Measurements from ENCODE around the gene ICAM5. TPM values are rescaled to one million over a fixed set of nuclear protein-coding genes. Genes with fewer than 3 reads are reported as not detected.
"Not testable (repeated sequence)": the region's sequence is repeated elsewhere in the genome, so short reads cannot be mapped to it uniquely, and the experiment has no call there.

Gene ICAM5
- total RNA-seq, 1 donor, result 11.7 TPM

DNA sequence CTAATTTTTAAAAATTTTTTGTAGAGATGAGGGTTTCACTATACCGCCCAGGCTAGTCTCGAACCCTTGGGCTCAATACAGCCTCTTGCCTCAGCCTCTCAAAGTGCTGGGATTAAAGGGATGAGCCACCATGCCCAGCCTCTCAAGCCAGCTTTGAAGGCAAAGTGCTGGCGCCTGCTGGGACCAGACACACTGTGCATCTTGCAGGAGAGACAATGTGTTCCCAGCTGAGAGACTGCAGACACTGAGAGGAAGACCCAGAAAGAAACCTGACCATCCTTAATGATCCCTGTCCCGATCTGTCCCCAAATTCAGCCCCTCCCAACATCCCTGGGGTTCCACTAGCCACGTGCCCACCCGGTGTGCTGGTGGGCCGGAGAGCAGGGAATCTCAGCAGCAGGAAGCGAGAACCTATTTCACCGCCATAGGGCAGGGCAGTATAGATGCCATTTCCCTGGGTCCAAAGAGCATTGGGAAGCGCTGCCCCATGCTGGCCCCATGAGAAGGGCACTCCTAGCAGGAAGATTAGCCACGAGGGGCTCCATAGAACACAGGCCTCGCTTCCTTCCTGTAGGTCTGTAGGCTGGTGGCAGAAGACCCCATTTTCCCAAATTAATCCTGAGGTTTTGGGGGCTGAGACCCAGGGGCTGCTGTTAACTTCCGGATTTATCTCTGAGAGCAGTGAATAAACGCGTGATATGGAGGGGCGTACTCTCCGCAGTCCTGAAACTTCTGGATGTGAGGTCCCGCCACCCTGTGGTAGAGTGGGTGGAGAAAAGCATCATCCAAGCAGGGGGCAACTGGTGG lies 42.6 kb downstream of the ICAM5 start:
- peak overlapping the region; percentile 91 for H3K4me3 ChIP-seq (ENCODE audit: low read depth, low read length)
- DNase-seq (ENCODE audit: low read depth), result no peak
- TF ChIP-seq, protein P1, sequence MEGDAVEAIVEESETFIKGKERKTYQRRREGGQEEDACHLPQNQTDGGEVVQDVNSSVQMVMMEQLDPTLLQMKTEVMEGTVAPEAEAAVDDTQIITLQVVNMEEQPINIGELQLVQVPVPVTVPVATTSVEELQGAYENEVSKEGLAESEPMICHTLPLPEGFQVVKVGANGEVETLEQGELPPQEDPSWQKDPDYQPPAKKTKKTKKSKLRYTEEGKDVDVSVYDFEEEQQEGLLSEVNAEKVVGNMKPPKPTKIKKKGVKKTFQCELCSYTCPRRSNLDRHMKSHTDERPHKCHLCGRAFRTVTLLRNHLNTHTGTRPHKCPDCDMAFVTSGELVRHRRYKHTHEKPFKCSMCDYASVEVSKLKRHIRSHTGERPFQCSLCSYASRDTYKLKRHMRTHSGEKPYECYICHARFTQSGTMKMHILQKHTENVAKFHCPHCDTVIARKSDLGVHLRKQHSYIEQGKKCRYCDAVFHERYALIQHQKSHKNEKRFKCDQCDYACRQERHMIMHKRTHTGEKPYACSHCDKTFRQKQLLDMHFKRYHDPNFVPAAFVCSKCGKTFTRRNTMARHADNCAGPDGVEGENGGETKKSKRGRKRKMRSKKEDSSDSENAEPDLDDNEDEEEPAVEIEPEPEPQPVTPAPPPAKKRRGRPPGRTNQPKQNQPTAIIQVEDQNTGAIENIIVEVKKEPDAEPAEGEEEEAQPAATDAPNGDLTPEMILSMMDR (IDR thresholded peaks at IDR 0.05; ENCODE audit: insufficient read depth, low read depth, low read length), result peak; percentile 18

DNA sequence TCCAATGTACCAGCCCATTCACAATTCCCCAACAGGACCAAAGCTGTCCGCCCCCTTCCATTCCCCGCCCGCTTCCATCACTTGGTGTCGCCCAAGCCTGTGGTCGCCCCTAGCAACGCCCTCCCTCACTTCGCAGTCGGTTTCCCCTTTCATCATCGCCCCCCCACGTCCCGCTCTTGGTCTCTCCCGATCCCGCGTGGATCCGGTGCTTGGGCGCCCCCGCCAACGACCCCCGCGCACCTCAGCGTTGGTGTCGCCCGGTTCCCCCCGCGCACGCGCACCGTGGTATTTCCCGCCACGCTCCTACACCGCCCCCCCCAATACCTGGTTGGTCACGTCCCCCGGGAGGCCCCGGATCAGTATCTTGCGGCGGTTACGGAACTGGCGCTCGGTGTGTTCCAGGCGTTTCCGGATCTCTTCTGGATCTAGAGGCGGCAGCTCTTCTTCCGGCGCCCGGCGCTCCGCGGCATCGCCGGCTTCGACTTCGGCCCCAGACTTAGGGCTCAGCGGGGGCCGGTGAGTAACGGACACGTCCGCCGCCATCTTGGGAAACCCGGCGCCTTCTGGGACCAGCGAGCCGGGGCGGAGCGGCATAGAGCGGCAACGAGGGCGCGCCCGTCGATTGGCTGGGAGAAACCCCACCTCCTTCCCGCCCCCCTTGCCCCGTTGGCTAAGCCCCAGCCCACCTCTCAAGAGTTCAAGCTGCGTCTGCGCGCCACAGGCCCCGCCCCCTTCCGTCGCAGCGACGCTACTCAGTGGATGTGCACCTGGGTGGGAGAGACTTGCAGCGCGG lies 43.4 kb downstream of the ICAM5 start, which contains the start of gene RAVER1:
RAVER1 (minus strand) TSS at position 565 of the 793 bp plus-strand sequence; CDS start at position 543, 22 bp downstream.
- peak; percentile 97 for DNase-seq (ENCODE audit: low read depth)
- TF ChIP-seq, protein P1 (IDR thresholded peaks at IDR 0.05; ENCODE audit: insufficient read depth, low read depth, low read length), result no peak
- H3K4me3 ChIP-seq (ENCODE audit: low read depth, low read length), result peak within 1 kb of the TSS; percentile 91

DNA sequence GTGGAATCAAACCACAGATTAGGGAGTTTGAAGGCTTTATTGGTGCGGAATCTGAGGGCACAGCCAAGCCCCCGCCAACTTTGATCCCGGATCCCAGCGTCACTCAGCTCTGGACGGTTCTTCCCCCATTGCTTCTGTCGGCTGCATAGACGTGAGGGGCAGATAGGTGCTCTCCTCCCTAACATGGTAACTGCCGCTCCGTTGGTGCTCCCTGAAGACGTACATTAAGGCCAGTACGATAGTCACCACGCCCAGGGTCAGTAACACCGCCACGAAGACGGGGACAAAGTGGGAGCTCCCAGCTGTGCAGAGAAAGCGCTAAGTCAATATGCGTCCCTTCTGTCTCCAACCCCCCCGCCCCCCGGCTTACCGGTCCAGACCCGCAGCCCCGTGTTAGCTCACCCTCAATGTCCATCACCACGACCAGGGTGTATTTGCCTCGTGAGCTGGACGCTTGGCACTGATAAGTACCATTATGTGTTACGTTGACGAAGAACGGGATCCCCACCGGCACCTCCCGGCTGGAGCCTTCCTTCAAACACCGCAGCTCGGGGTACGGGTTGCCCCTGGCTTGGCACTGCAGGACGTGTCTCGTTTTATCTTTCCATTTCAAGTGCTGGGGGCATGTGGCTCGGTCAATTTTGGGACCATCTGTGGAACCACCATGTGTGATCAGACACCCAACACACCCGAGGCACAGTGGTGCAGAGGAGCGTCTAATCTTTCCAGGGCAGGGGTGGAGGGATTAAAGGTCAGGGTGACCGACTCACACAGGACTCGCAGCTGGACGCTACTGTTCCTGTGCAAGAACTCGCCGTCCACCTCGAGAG lies 44.2 kb downstream of the ICAM5 start:
- H3K4me3 ChIP-seq (ENCODE audit: low read depth, low read length), result peak overlapping the region; percentile 91
- no peak for DNase-seq (ENCODE audit: low read depth)
- TF ChIP-seq, protein P1 (IDR thresholded peaks at IDR 0.05; ENCODE audit: insufficient read depth, low read depth, low read length), result no peak

DNA sequence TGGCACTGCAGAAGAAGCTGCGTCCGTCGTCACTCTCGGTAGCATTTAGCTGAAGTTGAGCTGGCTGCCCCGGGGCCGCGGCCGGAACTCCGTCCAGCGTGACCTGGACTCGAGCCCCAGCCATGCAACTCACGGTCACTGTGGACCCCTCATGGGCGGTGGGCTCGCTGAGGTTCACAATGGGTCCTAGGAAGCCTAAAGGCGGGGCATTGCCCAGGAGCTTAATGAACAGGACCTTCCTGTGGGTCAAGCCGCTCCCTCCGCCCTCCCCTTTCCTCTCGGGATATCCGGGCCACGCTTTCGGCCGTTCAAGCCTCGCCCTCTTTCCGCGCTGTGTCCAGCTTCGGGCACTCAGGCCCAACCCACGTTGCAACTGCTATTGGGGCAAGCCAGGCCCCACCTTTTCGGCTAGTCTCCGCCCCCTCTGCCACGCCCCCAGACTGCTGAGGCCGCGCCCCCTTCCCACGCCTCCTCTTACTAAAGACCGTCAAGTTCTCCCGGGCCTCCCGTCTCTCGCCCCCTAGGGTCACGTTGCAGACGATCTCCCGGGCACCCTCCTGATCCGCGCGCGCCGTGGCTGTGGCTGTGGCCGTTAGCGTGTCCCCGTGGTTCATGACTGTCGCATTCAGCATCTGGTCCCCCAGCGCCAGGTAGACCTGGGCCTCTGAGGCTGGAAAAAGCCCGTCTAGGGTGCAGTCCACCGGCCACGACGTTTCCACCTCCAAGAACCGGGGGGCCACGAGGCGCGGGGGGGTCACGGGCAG lies 45.0 kb downstream of the ICAM5 start:
- H3K4me3 ChIP-seq (ENCODE audit: low read depth, low read length), result peak overlapping the region; percentile 91
- DNase-seq (ENCODE audit: low read depth), result peak; percentile 98
- TF ChIP-seq, protein P1 (IDR thresholded peaks at IDR 0.05; ENCODE audit: insufficient read depth, low read depth, low read length), result peak; percentile 27

DNA sequence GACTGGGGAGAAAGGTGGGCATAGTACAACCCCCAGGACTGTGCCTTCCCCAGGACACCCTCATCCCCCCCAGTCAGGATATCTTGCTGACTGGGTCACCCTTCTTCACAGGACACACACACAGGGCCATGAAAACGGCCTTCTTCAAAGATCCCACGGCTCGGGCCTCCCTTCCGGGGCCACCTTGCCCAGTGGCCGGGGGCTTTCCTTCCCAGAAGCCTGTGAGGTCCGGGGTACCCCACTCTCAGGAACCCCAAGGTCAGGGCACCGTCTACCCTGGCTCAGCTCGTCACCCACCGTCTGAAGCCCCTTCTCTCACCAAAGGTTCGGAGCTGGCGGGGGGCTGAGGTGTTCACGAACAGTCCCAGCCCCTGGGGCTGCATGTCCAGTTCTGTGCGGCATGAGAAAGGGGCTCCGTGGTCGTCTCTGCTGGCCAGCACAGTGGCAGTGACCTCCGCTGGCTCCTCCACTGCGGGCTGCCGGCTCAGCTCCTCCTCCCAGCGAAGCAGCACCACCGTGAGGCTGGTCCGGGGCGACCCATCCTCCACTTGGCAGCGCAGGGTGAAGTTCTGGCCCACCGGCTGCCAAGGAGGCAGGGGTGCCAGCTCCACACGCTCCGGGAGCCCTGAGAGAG lies 45.7 kb downstream of the ICAM5 start:
- DNase-seq (ENCODE audit: low read depth), result no peak
- H3K4me3 ChIP-seq (ENCODE audit: low read depth, low read length), result peak overlapping the region; percentile 91
- TF ChIP-seq, protein P1 (IDR thresholded peaks at IDR 0.05; ENCODE audit: insufficient read depth, low read depth, low read length), result no peak

DNA sequence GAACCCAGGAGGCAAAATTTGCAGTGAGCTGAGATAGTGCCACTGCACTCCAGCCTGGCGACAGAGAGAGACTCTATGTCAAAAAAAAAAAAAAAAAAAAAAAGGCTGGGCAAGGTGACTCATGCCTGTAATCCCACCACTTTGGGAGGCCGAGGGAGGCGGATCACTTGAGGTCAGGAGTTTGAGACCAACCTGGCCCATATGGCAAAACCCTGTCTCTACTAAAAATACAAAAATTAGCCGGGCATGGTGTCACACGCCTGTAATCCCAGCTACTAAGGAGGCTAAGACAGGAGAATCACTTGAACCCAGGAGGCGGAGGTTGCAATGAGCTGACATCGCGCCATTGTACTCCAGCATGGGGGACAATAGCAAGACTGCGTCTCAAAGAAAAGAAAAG lies 47.0 kb downstream of the ICAM5 start:
- DNase-seq (ENCODE audit: low read depth); H3K4me3 ChIP-seq (ENCODE audit: low read depth, low read length): not testable (repeated sequence)

Data from fibroblast of villous mesenchyme (primary cell).